Measurements from ENCODE around the gene FILIP1.

FILIP1 gene

DNA sequence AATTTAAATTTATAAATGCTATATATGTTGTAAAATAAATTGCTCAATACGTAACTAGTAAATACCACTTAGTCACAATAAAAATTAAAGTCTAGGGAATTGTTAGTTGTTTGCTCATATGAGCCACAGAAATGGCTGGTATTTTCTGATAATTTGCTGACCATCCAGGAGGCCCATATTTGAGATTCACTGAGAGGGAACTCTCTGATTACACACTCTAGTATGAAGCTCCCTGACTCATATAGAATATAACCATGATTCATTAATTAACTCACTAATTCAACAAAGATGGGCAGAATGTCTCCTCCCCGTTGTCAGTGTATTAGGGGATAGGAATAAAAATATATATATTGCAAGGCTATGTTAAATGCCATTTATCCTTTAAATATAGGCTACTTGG is 162.4 kb downstream of the FILIP1 start:
- no peak for DNase-seq

DNA sequence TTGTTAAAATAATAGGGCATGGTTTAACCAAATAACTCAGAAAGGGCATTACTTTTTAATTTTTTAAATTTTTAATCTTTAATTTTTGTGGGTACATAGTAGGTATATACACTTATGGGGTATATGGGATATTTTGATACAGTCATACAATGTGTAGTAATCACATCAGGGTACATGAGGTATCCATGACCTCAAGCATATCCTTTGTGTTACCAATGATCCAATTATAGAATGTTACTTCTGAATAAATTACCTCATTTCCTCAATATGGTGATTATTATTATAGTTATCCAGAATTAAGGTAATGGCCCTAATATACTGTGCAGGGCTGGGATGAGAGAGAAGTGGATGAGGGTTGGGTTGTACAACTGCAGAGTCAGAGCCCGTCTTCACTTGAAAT is 163.9 kb downstream of the FILIP1 start:
- DNase-seq = no peak

DNA sequence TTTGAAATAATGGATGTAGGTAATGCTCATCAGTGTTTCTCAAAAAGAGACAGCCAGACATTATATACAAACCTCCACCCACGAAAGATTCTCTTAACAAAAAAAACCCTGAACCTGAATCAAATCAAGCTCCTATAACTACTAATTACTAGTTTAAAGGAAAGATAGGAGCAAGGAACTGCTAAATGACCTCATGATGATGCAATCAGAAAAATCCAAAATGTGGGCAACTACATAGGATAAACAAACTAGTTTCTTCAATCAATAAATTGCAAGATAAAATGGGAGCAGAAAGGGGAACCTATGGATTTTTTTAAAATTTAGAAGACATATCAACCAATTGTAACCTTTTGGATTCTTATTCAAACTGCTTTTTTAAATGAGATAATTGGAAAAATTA is 165.8 kb downstream of the FILIP1 start:
- no peak for DNase-seq

DNA sequence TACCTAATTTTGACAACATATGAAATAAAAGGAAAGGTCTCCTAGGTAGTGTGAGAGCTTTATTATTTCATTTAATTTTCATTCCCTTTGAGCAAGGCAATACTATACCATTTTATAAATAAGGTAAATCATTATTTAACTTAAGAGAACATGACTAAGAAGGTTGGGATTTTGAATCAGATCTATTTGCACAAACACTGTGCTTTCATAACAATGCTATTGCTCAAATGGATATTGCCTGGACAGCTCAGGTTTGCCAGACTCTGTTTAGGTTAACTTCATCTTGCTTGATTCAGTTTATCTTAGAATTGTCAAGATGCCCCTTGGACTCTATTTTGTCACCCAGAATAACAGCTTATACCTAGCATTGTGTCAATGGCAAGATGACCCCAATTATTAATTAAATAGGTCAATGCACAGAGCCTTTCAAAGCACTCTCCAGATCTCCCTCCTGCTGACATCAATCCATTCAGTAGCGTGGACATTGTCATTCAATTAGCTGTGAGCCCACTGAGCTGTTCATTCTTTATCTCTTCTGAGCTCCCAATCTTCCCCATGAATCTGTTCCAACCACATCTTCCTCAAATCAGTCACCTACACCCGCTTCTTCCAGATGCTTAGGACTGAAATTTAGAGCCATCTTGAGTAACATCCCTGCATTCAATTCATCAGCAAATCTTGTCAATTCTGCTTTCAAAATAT is 166.9 kb downstream of the FILIP1 start:
- no peak for DNase-seq

DNA sequence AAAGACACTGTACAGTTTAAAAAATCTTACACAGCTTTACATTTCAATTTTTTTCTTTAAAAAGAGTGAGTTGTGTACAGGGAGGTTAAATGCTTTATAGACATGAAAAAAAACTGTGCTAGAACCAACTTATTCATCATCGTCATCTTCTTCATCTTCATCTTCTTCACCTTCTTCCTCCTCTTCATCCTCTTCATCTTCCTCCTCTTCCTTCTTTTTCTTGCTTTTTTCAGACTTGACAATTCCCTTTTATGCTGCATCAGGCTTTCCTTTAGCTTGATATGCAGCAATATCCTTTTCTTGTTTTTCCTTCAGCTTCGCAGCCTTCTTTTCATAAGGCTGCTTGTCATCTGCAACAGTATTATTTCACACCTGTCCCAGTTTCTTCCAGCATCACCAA is 174.7 kb downstream of the FILIP1 start:
- no peak for DNase-seq

DNA sequence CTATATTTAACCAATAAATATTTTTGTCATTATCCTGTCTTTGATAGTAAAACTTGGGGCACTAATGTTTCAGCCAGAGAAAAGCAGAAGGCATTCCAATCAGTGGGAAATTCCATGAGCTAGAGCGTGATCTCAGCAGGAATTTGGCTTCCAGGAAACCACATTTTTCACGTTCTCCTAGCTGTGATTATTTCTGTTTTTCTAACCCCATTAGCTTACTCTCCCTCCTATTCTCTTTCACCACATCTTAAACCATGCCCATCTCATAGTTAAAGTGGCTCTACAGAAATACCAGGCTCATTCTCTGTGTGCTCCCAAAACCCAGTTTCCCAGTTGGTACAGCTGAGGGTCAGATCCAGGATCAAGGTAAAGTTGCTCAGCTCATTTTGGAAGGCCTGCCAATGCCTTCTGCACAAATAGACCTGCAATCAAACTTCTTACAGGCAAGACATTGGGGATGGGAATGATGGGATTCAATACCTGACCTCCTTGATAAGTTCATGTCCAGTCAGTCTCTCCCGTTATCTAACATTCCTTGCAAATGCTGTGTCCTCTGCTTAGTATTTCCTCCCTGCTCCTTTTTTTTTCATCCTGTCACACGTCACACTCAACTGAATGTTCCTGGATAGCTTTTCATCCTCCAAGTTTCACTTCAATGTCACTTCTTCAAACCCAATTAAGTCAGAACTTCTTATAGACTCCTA is 175.9 kb downstream of the FILIP1 start:
- DNase-seq = no peak

DNA sequence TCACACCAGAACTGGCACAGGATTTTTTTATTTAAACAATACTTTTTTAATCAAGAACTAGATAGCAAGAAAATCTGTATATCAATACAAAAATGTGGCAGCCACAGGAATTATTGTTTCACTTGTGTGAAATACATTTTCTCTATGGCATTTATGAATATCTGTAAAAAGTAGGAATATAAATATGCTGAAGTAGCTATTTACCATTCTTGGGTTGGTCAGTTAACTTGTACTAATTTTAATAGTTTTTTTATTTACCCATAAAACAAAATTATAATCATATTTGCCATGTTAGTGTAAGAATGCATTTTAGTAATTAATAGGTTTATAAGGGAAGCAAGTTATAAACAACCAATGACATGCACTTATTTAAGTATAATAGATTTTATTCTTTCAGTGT is 177.6 kb downstream of the FILIP1 start:
- DNase-seq = no peak

DNA sequence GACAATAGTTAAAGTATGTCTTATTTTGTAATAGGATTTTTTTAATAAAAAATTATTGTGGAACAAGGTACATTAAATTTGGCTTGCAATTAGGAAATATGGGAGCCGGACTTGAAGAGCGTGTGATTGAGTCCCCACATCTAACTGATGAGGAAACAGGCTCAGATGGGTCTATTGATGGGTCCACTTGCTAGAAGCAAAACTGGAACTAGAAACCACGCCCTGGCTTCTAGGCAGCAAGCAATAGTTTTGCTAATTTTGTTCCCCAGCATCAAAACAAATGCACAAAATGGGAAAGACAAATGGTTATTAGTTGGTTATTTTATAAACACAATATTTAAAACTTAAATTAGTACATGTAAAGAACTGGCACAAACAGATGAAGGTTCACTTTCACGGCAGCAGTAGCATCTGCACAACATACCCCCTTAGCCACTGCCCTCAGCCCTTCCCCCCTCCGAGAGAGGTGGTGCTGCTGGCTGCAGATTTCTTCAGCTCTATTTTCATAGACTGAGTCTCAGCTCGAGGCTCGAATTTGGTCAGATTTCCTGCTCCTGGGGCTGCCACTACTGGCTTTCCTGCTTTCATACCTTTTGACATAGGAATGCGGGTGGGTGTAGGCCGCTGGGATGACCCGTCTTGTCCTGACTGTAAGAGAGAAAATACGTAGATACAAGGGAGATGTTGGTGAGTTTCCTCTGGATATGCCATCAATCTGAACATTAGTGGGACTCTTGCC is 185.2 kb downstream of the FILIP1 start:
- DNase-seq = no peak

DNA sequence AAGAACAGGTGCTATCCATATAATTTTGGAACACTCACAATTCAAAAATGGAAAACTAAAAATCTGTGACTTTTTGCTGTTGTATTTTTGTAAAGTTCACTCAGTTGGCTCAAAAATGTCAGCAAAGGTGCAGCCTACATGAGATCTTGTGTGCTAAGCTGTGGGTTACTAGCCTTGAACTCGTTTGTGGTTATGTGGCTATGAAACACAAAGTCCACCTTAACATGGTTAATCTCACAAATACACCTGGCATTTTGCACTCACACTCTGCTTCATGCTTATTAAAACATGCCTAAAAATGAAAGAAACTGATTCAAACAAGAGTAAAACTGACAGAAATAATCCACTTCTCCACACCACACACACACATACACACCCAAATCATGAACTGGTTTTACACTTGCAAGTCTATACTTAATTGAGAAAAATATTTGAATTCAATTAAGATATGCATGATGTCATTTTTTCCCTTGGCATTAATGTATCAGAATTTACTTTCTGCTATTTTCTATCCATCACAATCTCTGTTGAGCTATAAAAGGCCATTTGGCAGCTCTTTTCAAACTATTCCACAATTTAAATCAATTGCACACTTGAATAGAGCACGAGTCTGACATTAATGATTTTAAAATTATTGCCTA is 186.1 kb downstream of the FILIP1 start:
- DNase-seq = no peak

DNA sequence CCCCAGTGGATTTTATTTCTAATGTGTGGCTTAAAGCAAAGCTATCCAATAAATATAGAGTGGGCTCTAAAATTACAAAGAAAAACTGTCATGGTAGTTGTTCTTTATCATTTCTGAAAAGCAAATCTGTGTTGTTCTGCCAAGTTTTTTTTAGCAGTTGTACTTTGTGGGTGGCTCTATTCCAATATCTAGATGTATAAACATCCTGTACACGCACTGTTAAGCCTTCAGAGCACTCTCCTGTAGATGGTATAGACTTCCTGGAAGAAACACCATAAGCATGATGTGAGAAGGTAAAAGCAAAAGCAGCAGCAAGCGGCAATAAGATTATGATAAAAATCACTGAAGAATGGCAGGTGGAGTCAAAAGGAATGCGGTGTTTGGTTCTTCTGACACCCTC is 187.5 kb downstream of the FILIP1 start:
- no peak for DNase-seq

DNA sequence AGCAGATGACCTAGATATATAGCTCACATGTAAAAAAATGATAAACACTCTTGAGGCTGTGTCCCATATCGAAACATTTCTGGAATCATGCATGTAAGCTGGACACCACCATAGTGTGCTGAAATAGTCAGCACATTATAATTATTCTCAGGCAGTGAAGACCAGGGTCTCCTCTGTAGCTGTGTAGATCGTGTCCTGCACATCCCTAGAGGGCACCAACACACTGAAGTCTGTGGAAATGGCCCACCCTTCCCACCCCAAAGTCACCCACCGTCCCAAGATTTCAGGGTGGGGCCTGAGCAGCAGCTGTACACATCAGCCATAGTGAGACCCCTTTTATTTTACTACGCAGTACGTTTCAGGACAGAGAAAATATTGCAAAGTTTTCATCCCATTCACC is 188.0 kb downstream of the FILIP1 start:
- DNase-seq = no peak

DNA sequence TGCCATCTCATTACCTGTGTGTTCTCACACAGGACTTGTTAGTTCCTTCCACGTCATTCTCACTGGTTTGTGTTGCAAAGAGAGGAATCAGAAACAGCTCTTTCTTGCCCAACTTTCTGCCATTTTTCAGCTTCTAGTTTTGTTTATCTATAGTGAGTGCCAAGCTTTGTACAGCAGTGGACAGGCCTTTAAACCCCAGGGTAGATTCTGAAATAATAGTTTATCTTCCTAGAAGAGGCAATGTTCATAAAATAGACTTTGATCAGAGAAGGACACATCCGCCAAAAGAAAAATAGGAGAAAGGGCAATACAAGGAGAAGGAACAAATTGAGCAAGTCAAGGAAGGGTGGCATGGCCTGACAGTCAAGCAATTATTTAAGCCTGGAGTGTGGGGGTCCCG is 191.3 kb downstream of the FILIP1 start:
- DNase-seq = no peak

DNA sequence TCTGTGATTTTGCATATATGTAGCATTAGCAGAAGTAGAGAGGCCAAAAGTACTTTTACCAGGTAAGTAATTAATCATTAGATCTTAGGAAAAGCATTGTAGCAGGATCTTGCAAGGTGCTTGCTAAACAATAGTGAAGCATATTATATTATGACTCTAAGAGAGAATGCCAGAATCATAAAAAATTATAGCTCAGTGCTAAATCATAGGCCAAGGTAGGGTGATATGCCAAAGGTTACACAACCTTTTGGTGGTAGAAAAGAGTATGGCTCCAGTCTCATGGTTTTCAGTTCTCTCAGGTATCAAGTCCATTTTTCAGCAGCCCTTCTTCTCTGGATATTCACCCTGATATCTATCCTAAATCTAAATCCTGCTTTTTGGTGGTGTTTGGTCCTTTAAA is 192.1 kb downstream of the FILIP1 start:
- DNase-seq = no peak

DNA sequence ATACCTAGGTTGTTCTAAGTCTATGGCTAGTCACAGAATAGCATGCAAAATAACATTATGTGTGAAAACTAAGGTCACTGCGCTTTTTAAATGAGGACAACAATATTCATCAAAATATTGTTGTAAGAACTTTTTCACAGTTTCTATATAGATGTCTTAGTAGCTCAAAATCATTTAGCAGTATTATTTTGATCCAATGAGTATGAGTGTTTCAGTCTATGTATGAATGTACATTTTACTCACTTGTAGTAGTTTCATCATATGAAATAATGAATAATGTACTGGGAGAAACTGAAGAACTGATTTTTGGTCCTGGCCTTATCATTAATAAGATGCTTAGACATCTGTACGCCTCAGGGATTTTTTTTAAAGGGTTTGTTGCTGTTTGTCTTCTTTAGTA is 192.5 kb downstream of the FILIP1 start:
- no peak for DNase-seq

DNA sequence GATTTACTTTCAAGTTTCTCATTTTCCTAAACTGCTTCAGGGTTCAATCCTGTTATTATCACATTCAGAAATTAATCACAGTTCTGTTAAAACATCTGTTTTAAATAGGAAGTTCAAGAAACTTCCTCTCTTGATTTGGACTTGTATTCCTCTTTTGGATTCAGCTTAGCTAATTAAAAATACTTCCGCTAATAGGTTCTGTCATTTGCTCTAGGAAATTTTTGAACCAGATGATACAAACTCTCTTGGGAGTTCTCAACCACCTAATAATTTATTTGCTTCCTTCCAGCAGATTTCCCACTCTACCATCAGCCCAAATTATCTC is 193.1 kb downstream of the FILIP1 start:
- no peak for DNase-seq

DNA sequence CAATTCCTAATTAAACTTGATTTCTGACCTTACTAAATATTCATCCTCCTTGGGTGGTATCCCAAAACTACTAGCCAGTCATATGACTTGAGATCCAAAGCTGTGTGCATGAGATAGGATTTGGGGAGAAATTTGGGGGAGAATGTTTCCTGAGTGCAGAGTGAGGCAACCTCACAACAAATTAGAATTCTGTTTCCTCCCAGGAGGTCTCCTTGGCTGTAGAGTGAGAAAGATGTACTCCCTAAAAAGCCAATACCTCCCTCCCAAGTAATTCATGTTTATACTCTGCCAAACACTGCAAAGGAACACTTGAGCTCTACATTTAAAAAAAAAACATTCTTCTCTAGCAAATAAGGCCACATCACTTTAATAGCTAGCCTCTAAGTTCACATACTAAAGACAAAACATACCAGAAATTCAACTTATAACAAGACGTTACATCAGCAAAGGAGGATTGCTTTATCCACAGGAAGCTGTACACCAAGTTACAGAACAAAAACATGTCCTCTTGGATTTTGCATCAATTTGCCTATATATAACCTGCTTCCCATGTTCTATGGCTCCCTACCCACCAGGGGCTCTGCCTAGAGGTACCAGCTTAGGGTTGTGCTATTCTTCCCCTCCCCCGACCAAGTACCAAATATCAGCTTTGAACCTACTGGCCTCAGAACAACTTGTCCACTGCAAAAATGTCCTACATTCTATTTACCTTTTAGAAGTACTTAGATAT is 193.6 kb downstream of the FILIP1 start:
- DNase-seq = no peak

DNA sequence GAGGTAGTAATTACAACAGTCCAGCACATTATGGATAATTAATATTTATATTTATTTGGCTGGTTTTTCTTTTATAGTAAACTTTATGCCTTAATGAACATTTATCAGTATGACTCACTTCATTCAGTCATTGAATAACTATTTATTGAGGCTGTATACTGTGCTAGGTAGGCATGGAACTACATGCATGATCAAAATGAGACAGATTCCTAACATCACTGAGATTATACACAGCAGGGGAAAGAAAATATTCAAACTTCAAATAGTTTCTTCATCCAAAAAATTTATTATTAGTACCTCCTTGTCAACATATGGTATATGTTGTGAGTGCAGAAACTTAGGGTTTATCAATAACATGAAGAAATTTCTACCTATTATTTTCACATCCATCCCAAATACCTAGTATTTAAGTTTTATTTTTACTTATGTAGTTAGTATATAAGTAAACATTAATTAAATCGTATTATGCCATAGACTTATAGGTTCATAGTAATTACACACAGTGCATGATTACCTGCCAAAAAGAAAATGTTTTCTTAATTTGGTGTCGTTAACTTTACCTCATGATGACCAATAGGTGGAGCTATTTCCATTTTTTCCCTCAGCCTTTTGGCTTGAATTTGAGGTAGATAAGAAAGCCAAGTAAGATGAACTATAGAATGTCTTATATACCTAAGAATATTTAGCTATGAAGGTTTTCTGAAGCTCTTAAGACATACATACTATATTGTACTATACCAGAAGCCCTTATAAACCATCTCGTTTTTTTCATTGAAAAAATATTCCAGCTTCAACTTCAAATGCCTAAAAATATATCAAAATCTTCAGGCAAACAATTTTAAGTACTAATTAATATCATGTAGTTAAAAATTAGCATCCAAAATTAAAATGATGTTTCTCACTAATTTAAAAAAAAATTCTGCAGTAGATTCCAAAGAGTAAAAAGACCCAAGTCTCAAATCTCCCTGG is 196.5 kb downstream of the FILIP1 start:
- no peak for DNase-seq

DNA sequence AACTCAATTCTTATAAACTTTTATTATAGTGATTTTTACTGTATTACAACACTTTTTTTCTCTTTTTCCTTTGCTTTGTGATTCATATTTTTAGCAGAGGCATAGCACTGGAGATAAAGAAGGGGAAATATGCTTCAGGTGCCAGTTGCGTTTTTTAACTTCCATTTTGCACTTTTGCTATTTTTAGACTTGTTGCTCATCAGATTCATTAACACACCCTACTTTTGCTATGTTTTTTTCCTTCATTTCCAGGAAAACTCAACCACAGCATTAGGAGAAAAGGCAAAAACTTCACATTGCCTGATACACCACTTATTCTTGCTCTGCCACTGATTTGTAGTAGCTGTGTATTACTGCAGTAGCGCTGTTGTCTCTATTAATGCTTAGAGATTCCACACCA is 201.0 kb downstream of the FILIP1 start:
- no peak for DNase-seq

DNA sequence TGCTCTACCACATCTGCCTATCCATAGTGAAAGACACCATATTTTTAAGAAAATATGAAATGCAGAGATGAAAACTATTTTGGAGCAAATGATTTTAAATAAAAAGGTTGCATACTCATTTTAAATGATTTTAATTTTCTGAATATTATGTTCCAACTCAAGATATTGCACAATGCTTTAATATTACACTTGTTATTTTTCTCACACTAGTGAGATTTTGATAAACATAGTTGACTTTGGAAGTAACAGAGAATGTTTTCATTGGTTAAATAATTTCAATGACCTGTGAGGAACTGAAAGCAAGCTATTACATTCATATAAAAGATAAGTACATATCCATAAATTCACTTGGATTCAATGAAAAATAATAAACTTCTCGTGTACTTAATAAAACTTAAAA is 201.9 kb downstream of the FILIP1 start:
- no peak for DNase-seq

DNA sequence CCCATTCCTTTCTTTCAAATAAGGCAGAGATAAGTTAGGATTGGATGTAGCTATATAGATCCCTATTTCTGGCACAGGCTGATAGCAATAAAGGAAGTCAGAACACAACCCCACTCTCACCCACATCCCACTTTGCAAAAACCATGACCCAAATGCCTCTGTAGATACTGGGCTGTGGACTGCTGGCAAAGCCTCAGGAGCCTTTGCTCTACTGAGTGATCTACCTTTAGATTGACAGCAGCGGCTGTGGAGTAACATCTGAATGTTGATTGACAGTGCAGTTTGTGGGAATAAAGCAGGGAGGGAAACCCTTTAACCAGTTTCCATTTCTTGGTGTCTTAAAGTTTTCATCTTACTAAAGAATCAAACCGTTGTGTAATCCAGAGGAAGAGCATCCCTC is 202.3 kb downstream of the FILIP1 start:
- DNase-seq = no peak

DNA sequence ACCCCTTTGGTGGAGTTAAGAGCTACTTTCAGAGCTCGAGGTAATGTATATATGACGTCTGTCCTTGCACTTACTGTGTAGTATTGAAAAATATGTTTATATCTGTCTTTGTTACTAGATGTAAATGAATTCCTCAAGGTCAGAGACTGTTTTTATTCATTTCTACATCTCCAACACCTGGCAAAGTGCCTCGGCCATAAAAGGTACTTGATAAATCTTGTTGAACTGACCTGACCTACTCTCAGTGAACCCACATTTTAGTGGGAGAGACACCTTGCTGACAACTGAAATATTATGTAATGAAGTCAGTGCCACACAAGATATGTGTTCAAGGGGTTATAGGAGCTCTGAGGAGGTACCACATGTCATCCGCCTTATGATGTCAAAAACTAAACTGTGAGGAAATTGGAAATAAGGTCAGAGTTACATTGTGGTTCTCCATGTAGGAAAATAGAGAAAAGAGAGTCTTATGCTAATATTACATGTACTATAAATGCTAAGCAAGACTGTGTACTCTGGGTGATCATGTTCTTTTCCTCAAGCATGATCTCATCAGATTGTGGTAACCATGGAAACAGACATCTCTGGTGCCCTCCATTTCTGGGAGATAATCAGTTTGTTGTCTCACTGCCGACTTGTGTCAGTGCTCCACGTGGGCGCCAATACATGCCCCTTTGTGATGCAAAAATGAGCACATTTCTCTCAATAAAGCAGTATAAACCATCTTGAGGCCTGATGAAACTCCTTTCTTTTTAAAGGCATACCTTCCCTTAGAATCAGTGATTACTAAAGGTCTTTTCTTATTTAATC is 203.3 kb downstream of the FILIP1 start:
- DNase-seq = no peak

All from NCI-H187 (cell line).